Mammary epithelial cell (primary cell): ENCODE measurements around the gene CRAMP1.

Experiments
- EZH2 ChIP-seq: IDR thresholded peaks from 2 replicates; pipeline ENCODE4 v1.6.1; 2012; ENCODE audit warnings: low read length, inconsistent platforms, borderline replicate concordance
- TF ChIP-seq, protein P1 (sequence below), 2 donors: IDR thresholded peaks in 1 of 2; conservative IDR thresholded peaks in 1 of 2; 2 replicates each; pipeline ENCODE4 v1.5.1; 2011 to 2012; ENCODE audit warnings: inconsistent platforms in 2 of 2, low read length in 2 of 2, mild to moderate bottlenecking in 2 of 2, control low read depth in 1 of 2, low read depth in 1 of 2; ENCODE audit not compliant: insufficient read depth in 1 of 2; ENCODE audit errors: extremely low read depth in 1 of 2

DNA sequence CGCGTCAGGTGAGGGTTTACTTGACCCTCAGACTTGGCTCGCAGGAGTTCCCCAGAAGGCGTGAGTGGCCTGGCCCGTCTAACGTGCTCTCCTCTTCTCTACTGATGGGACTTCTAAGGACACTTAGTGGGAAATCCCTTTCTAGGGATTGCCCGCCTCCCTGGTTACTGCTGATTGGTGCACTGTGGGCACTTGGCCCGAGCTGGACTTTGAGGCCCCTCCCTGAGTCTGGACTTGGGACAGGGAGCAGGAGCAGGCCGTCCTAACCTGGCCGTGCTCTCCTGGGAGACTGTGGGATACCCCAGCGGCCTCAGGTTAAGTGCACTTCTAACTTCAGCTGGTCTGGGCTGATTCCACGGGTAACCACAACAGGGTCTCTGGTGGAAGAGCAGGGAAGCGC, 15.0 kb upstream of the CRAMP1 start:
- TF ChIP-seq, protein P1, sequence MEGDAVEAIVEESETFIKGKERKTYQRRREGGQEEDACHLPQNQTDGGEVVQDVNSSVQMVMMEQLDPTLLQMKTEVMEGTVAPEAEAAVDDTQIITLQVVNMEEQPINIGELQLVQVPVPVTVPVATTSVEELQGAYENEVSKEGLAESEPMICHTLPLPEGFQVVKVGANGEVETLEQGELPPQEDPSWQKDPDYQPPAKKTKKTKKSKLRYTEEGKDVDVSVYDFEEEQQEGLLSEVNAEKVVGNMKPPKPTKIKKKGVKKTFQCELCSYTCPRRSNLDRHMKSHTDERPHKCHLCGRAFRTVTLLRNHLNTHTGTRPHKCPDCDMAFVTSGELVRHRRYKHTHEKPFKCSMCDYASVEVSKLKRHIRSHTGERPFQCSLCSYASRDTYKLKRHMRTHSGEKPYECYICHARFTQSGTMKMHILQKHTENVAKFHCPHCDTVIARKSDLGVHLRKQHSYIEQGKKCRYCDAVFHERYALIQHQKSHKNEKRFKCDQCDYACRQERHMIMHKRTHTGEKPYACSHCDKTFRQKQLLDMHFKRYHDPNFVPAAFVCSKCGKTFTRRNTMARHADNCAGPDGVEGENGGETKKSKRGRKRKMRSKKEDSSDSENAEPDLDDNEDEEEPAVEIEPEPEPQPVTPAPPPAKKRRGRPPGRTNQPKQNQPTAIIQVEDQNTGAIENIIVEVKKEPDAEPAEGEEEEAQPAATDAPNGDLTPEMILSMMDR (conservative IDR thresholded peaks at IDR 0.05 in 1 of 2, IDR thresholded peaks at IDR 0.05 in 1 of 2; ENCODE audit: extremely low read depth in 1 of 2, insufficient read depth in 1 of 2, low read depth in 1 of 2, low read length in 2 of 2): no peak
- TF ChIP-seq EZH2: no peak
